HL-60/S4 treated with phorbol 12-myristate 13-acetate at 8.2 ng/mL for 4 days and 3 days (cell line): ENCODE results near the gene TRIM7.
"Not testable (repeated sequence)": the region's sequence is repeated elsewhere in the genome, so short reads cannot be mapped to it uniquely, and the experiment has no call there.

Source experiments
- in situ Hi-C: fragments of 300-500 bp; cut with MboI; formaldehyde crosslinking; loops from 2 replicates; pipeline ENCODE4 v1.15.0; 2022; ENCODE audit warnings: low sequenced_read_pairs

TRIM7 gene

DNA sequence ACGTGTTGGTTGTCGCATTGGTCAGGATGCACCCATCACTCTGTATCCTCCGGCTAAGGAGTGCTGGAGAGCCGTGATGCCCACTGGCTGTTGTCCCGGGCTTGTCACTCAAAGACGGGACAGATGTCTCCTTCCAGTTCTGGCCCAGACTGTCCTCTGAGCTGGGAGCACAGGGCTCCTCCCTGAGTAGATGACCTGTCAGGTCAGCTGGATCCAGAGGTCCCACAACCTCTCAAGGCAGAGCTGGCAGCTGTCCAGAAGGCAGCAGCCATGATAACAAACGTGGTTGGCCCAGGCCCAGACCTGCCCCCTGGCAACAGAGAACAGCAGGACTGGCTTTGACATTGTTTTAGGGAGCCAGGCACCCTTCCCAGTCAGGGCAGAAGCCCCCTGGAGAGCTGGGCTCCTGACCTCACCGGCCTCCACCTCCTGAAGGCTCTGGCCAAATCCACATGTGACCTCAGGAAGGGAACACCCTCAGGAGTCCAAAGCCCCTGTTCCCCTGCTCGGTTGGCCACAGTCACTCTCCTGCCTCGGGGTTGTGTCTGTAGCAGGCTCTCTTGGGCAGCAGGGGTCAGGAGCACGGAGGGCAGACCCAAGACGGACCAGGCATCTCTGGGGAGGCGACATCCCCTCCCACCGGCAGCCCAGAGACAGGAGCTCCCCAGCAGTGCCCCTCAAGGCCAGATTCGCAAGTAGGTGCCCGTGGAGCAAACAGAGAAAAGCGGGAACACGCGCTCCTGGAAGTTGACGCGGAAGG is 10.3 kb downstream of the TRIM7 start:
- in situ Hi-C loops = no loop called here

GRCh38 chr5:181193656-181194055 is 11.3 kb downstream of the TRIM7 start:
- in situ Hi-C loops = no loop called here

- in situ Hi-C loops = no loop called here
These were observed 12.5 kb downstream of the TRIM7 start for GRCh38 chr5:181192337-181193046.

GRCh38 chr5:181191526-181192336 is 13.3 kb downstream of the TRIM7 start:
- in situ Hi-C loops = no loop called here

- in situ Hi-C loops = no loop called here
These were observed 14.1 kb downstream of the TRIM7 start for GRCh38 chr5:181190711-181191525.

GRCh38 chr5:181189962-181190710 is 14.9 kb downstream of the TRIM7 start:
- in situ Hi-C loops = no loop called here

DNA sequence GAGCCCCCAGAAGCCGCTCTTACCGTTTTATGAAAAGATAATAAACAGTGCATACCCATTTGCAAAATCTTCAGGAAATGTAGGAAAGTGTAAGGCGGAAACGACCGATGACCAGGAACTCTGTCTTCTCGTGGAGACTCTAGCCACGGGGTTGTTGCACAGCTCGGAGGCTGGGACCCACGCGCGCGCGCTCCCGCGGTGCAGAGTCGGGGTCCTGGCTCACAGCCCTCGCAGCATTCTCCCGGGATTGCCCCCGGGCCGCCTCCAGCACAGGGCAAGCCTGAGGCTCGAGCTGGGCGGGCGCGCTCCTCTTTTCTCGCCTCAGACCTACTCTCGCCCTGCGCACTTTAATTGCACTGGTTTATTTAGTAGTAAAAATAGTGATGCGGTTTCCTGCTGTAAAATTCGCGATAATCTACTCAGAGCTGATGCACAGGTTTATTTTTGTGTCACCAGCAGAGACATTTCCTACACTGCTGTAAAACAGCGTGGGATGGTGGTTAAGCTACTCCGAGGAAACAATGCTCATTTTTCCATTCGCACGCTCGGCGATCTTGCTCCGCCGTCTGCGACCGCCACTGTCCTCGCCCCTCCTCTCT is 15.5 kb downstream of the TRIM7 start:
- in situ Hi-C loops = no loop called here

- in situ Hi-C loops = no loop called here
These were observed 16.2 kb downstream of the TRIM7 start for GRCh38 chr5:181188700-181189362.

GRCh38 chr5:181187500-181188213 is 17.3 kb downstream of the TRIM7 start:
- in situ Hi-C loops = no loop called here

DNA sequence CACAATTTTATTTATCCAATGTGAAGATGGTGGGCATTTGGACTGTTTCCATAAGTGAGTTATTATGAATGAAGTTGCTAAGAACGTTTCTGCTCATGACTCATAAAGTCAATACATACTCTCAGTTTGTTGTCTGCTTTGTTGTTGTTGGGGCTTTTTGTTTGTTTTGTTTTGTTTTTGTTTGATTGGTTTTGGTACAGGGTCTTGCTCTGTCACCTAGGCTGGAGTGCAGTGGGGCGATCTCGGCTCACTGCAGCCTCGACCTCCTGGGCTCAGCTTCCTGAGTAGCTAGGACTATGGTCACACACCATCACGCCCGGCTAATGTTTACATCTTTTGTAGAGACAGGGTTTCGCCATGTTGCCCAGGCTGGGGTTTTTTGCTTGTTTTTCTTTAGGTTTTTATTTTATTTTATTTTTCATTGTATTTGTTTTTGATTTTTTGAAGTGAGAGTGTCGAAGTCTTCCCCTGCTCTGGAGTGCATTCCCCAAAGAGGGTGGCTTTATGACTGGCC is 18.0 kb downstream of the TRIM7 start:
- in situ Hi-C loops = no loop called here

- in situ Hi-C loops = no loop called here
These were observed 19.0 kb downstream of the TRIM7 start for GRCh38 chr5:181186022-181186421.

GRCh38 chr5:181185560-181185959 is 19.4 kb downstream of the TRIM7 start:
- in situ Hi-C loops = no loop called here

- in situ Hi-C loops = no loop called here
These were observed 20.2 kb downstream of the TRIM7 start for GRCh38 chr5:181184845-181185216.

- in situ Hi-C loops = no loop called here
These were observed 22.3 kb downstream of the TRIM7 start for GRCh38 chr5:181182651-181183050.

GRCh38 chr5:181181650-181182565 is 23.1 kb downstream of the TRIM7 start:
- in situ Hi-C loops = no loop called here

- in situ Hi-C loops = not testable (repeated sequence)
These were observed 27.4 kb downstream of the TRIM7 start for GRCh38 chr5:181177559-181177958.

GRCh38 chr5:181176254-181176952 is 28.6 kb downstream of the TRIM7 start:
- in situ Hi-C loops = no loop called here
